Measurements from ENCODE around the gene EDC3.
"Not testable (repeated sequence)": the region's sequence is repeated elsewhere in the genome, so short reads cannot be mapped to it uniquely, and the experiment has no call there.

Gene EDC3

GRCh38 chr15:74608786-74609185 is 87.0 kb downstream of the EDC3 start:
- no peak for DNase-seq (ENCODE audit: low read depth)

GRCh38 chr15:74605795-74606150 is 90.1 kb downstream of the EDC3 start:
- DNase-seq (ENCODE audit: low read depth): no peak

- DNase-seq (ENCODE audit: low read depth): no peak
Observed at GRCh38 chr15:74604983-74605794, 90.6 kb downstream of the EDC3 start.

GRCh38 chr15:74603789-74604705 is 91.8 kb downstream of the EDC3 start:
- no peak for DNase-seq (ENCODE audit: low read depth)

- no peak for DNase-seq (ENCODE audit: low read depth)
Observed at GRCh38 chr15:74603026-74603788, 92.6 kb downstream of the EDC3 start.

- no peak for DNase-seq (ENCODE audit: low read depth)
Observed at GRCh38 chr15:74599156-74599555, 96.7 kb downstream of the EDC3 start.

GRCh38 chr15:74598126-74598842 is 97.5 kb downstream of the EDC3 start:
- DNase-seq (ENCODE audit: low read depth): peak; percentile 84

GRCh38 chr15:74597146-74597705 is 98.6 kb downstream of the EDC3 start:
- DNase-seq (ENCODE audit: low read depth): not testable (repeated sequence)

GRCh38 chr15:74596736-74597135 is 99.1 kb downstream of the EDC3 start:
- DNase-seq (ENCODE audit: low read depth): not testable (repeated sequence)

GRCh38 chr15:74595271-74595670 is 100.6 kb downstream of the EDC3 start:
- no peak for DNase-seq (ENCODE audit: low read depth)

- DNase-seq (ENCODE audit: low read depth): no peak
Observed at GRCh38 chr15:74594455-74594854, 101.4 kb downstream of the EDC3 start.

- no peak for DNase-seq (ENCODE audit: low read depth)
Observed at GRCh38 chr15:74593122-74593521, 102.7 kb downstream of the EDC3 start.

- DNase-seq (ENCODE audit: low read depth): no peak
Observed at GRCh38 chr15:74592222-74592621, 103.6 kb downstream of the EDC3 start.

GRCh38 chr15:74589826-74590225 is 106.0 kb downstream of the EDC3 start:
- no peak for DNase-seq (ENCODE audit: low read depth)

GRCh38 chr15:74585857-74586256 is 110.0 kb downstream of the EDC3 start:
- DNase-seq (ENCODE audit: low read depth): no peak

GRCh38 chr15:74585191-74585590 is 110.6 kb downstream of the EDC3 start:
- no peak for DNase-seq (ENCODE audit: low read depth)

GRCh38 chr15:74584779-74585178 is 111.0 kb downstream of the EDC3 start:
- no peak for DNase-seq (ENCODE audit: low read depth)

- no peak for DNase-seq (ENCODE audit: low read depth)
Observed at GRCh38 chr15:74584204-74584603, 111.6 kb downstream of the EDC3 start.
